HG02642 (cell line): ENCODE measurements around the gene GDF2.

Source experiments
- ATAC-seq: cut with Tn5 transposase; IDR thresholded peaks from one replicate; pipeline ENCODE4 v1.9.1; 2021; ENCODE audit warnings: mild to moderate bottlenecking; ENCODE audit not compliant: unreplicated experiment, poor library complexity

GDF2 gene

DNA sequence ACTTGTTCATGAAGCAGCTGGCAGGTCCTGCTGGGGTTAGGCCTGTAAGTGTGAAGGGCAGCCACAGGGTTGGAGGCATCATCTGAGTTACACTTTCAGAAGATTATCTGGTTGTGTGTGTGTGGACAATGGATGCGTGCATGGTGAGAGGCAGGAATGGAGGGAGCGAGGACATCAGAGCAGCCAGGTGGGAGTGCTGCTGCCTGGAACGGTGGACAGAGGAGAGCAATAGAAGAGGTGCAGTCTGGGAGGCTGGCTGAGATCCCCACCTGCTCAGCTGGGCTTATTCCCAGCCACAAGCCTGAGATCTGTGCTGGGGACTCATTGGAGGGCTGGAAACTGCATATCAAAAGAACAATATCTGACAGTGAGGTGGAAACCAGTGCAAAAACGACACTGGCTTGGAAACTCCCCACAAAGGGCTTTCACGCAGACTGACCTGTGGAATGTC is 44.0 kb downstream of the GDF2 start:
- no peak for ATAC-seq

DNA sequence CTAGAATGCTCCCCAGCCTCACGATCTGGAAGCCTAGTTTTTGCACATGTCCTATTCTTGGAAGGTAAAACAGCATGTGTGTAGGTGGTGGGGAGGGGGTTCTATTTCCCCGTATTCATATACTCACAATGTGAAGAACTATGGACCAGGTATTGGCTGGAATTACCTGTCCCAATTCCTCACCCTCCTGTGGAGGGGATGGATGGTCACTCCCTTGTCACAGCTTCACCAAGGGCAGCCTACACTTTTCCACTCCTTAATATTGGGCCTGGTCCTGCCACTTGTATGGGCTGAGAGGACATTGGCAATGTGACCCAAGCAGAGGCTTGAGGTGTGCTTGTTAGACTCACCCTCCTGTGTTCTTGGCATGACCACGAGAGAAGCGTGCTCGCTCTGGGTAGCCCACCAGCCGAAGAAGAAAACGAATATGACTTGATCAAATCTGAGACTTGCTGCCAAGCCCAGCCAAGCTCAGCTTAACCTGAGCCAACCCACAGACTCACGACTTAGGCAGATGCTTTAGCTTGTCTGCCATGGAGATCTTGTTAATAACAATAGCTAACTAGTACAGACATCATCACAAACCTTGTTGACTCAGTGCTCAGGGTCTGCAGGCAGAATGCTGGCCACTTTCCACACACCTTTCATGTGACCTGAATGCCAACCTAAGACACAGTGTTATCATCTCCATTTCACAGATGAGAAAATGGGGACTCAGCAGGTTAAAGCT is 44.6 kb downstream of the GDF2 start:
- ATAC-seq: no peak

DNA sequence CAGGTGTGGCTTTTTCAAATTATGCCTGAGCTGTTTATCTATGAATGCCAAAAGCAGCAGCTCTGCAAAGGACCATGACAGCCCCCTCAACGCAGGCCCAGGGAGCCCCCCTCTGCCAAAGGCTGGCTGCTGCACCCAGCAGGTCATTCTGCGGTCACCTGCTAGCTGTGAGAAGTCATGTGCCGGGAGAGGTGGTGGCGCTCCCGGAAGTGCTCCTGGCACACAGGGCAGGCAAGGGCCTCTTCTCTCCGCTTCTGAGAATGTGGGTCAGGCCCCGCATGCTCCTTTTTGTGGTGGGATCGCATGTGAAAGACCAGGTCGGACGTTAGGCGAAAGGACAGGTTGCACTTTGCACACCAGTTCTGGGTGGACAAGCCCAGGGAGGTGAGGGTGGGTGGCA is 45.4 kb downstream of the GDF2 start:
- ATAC-seq: no peak

DNA sequence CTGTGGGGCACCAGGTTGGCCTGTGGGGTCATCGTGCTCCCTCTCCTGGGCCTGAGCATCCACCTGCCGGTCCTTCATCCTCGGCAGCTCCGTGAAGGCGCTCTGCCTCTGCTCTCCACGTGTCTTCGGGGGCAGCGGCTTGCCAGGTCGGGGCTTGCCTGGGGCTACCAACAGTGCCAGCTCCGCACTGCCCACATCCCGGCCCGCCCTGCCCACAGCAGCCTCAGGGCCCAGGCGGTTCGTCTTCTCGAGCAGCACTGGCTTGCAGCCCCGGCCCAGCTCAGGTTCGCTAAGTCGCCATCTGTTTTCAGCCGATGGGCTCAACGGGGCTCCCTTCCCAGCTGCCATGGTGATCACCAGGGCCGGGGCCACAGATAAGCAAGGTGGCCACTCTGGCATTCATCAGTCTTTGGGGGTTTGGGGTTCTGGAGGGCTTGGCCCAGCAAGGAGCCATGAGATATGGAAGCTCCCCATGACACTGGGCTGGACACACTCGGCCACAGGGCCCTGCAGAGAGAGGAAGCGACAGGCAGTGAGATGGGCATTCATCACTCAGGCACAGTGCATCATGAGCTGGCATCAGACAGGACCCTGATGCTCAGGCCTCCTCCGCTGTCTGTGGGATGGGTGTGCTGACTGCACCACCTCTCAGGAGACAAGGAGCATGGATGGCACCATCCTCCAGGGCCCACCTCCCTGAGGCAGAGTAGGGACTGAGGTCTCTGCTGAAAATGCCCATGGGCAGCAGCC is 46.4 kb downstream of the GDF2 start:
- no peak for ATAC-seq

- ATAC-seq: no peak
These were observed 47.1 kb downstream of the GDF2 start for GRCh38 chr10:47369251-47369894.

DNA sequence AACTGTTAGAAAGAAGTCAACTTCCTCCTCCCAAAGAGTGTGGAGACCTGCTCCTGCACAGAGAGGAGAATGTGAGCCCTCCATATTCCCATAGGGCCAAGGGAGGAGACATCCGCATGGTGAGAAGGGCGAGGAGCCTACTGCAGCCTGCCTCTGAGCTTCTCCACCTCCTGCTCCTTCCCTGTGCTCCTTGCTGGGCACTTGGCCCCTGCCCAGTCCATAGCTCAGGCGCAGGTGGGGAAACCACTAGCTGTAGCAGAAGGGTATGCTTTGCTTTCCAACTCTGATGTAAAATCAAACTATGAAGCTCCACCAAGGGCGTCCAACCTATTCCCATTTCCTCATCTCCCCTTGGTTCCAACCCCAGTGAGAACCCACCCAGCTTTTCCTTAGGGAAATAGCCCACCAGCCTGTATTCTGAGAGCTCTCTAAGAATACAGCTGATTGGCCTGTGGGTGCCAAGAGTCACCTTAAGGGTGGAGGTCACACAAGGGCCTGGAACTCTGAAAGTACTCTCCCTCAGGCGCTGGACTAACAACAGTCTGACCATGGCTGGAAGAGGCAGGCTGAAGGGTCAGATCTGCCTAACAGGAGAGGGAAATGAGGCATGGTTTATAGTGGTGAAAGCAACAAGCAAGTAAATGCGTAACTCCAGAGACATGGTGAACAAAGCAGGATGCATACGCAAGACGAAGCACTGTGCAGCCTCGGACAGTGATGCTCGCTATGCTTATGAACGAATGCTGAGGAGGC is 47.9 kb downstream of the GDF2 start:
- ATAC-seq: no peak

GRCh38 chr10:47370878-47371277 is 48.6 kb downstream of the GDF2 start:
- no peak for ATAC-seq

DNA sequence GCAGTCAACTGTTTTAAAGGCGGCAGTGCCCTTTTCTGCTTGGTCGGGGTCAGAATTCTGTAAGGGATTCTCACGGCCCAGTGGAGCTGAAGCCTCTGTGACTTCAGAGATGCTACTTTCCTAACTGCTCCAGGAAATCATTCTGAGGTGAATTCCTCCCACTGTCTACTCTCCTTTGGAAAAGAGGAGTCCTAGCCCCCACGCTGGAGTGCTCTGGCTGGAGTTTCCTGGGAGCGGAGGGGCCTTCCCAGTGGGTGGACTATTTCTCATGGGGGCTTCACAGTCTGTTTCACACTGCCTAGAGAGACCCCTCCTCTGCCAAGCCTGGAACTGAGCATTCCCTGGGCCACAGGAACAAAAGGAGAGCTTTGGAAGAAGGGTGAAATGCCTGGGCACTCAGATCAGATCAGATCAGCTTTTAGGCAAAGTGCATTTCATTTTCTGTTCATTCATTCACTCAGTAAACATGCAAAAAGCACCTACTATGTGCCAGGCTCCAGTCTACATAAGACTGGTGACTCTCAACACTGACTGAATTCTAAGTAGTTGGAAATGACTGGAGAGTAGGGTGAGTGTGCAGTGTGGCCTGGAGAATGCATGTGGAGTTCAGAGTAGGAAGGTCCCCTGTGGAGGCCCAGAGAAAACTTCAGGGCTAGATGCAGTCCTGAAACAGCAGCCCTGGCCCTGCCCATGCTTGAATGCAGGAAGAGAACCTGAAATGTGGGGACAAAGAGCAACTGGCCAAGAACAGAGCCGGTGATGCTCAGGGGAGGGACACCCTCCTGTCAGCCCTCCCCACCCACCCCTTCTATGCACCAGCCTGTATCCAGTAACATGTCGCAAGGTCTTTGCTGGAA is 49.6 kb downstream of the GDF2 start:
- ATAC-seq: no peak

DNA sequence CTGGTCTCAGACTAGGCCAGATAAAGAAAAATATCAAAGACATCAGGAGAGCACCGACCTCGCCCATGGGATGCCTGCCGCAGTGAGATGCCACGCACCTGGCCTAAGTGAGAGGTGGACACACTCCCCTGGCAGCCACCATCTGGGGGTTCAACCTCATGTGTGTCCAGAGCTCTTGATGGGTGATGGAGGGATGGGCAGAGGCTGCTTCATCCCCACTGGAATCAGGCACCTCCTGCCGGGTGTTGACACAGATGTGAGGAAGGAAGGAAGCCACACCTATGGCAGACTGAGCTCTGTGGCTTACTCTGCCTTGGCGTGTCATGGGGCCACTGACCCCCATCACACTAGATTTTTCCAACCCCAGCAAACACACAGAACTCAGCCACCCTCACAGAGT is 50.5 kb downstream of the GDF2 start:
- no peak for ATAC-seq

DNA sequence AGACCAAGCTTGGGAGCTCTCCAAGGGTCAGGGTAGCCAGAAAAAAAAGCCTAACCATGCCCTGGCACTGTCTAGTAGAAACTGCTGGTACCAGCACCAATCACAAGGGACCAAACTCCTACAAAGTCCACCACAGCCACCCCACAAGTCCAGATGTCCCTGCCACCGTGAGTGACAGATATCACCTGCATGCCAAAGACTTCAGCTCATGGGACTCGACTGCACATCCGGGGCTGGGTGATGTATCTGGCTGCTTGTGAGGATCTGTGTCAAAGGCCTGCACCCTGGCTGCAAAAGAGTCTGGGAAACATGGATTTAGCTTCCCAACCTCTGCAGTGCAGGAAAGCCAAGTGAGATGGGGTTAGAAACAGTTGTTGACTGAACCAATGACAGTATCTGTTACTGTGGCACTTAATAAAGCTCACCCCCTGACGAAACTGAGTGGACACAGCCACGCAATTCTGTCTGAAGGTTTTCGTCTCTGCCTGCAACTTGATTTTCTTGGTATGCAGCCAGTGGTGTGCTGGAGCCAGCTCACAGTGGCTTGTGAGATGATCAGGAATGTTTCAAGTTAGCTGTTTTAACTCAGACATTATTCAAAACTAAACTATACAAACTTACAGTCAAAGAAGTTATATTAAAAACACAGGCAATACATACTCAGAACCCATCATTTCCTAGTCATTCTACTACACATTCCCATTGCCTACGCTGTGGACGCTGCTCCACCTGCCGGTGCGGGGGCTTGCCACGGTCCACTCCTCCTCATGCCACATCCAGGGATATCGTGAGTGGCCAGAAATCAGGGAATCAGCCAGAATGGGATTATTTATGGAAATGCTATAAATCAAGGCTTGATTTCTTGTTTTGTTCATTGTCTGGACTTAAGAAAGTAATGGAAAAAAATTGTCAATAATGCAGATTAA is 52.6 kb downstream of the GDF2 start:
- no peak for ATAC-seq

- no peak for ATAC-seq
These were observed 54.4 kb downstream of the GDF2 start for GRCh38 chr10:47376522-47377220.
